WTC11 (cell line): ENCODE measurements around the gene HIC1. TPM values are rescaled to one million over a fixed set of nuclear protein-coding genes. Genes with fewer than 3 reads are reported as not detected.

Experiments used
- ATF1 ChIP-seq: sonication (generic); formaldehyde crosslinking; IDR thresholded peaks from 2 replicates; pipeline ENCODE4 v1.8.1; 2023; ENCODE audit warnings: mild to moderate bottlenecking, moderate library complexity, missing genetic modification reagents
- ATF2 ChIP-seq: sonication (generic); formaldehyde crosslinking; IDR thresholded peaks from 2 replicates; pipeline ENCODE4 v1.8.1; 2022; ENCODE audit warnings: low read depth, missing genetic modification reagents, borderline replicate concordance
- CREB1 ChIP-seq: sonication (generic); formaldehyde crosslinking; IDR thresholded peaks from 2 replicates; pipeline ENCODE4 v1.8.0; 2023; ENCODE audit warnings: mild to moderate bottlenecking, missing genetic modification reagents
- E2F4 ChIP-seq: sonication (generic); formaldehyde crosslinking; IDR thresholded peaks from 2 replicates; pipeline ENCODE4 v1.8.1; 2022; ENCODE audit warnings: low read depth, mild to moderate bottlenecking, moderate library complexity, missing genetic modification reagents, borderline replicate concordance
- EMX1 ChIP-seq: fragments of 250-450 bp; sonication (Bioruptor Pico); IDR thresholded peaks from 2 replicates; pipeline ENCODE4 v1.8.0; 2021; ENCODE audit warnings: mild to moderate bottlenecking
- ESRRA ChIP-seq: sonication (generic); formaldehyde crosslinking; IDR thresholded peaks from 2 replicates; pipeline ENCODE4 v1.8.1; 2022; ENCODE audit warnings: mild to moderate bottlenecking, missing genetic modification reagents, borderline replicate concordance
- ETV6 ChIP-seq: sonication (generic); formaldehyde crosslinking; IDR thresholded peaks from 2 replicates; pipeline ENCODE4 v1.8.1; 2022; ENCODE audit warnings: mild to moderate bottlenecking, missing genetic modification reagents
- GABPB1 ChIP-seq: sonication (generic); formaldehyde crosslinking; IDR thresholded peaks from 2 replicates; pipeline ENCODE4 v1.8.1; 2023; ENCODE audit warnings: mild to moderate bottlenecking, missing genetic modification reagents
- HMGXB4 ChIP-seq: sonication (generic); formaldehyde crosslinking; IDR thresholded peaks from 2 replicates; pipeline ENCODE4 v1.8.1; 2023; ENCODE audit warnings: mild to moderate bottlenecking, moderate library complexity, missing genetic modification reagents
- IRF2 ChIP-seq: sonication (generic); formaldehyde crosslinking; IDR thresholded peaks from 2 replicates; pipeline ENCODE4 v1.8.0; 2022; ENCODE audit warnings: low read depth, missing genetic modification reagents, borderline replicate concordance
- MLX ChIP-seq: sonication (generic); formaldehyde crosslinking; IDR thresholded peaks from 2 replicates; pipeline ENCODE4 v1.8.1; 2023; ENCODE audit warnings: mild to moderate bottlenecking, missing genetic modification reagents, moderate library complexity
- NR2C2 ChIP-seq: sonication (generic); formaldehyde crosslinking; IDR thresholded peaks from 2 replicates; pipeline ENCODE4 v1.8.0; 2022; ENCODE audit warnings: mild to moderate bottlenecking, missing genetic modification reagents
- NR3C1 ChIP-seq: sonication (generic); formaldehyde crosslinking; conservative IDR thresholded peaks from 2 replicates; pipeline ENCODE4 v1.8.1; 2023; ENCODE audit warnings: low read depth, mild to moderate bottlenecking, missing genetic modification reagents
- PRDM15 ChIP-seq: sonication (generic); formaldehyde crosslinking; IDR thresholded peaks from 2 replicates; pipeline ENCODE4 v1.8.0; 2022; ENCODE audit warnings: missing genetic modification reagents
- PREB ChIP-seq: sonication (generic); formaldehyde crosslinking; IDR thresholded peaks from 2 replicates; pipeline ENCODE4 v1.8.1; 2022; ENCODE audit warnings: mild to moderate bottlenecking, missing genetic modification reagents, moderate library complexity, borderline replicate concordance
- SOX15 ChIP-seq: fragments of 250-450 bp; sonication (Bioruptor Pico); IDR thresholded peaks from 2 replicates; pipeline ENCODE4 v1.9.0; 2021; ENCODE audit warnings: mild to moderate bottlenecking
- SP1 ChIP-seq: sonication (generic); formaldehyde crosslinking; conservative IDR thresholded peaks from 2 replicates; pipeline ENCODE4 v1.8.1; 2022; ENCODE audit warnings: missing genetic modification reagents
- TCF7 ChIP-seq: sonication (generic); formaldehyde crosslinking; IDR thresholded peaks from 2 replicates; pipeline ENCODE4 v1.8.0; 2022; ENCODE audit warnings: mild to moderate bottlenecking, low read depth, missing genetic modification reagents, moderate library complexity
- TEAD4 ChIP-seq: sonication (generic); formaldehyde crosslinking; IDR thresholded peaks from 2 replicates; pipeline ENCODE4 v1.8.0; 2022; ENCODE audit warnings: mild to moderate bottlenecking, missing genetic modification reagents
- TP53 ChIP-seq: sonication (generic); formaldehyde crosslinking; IDR thresholded peaks from 2 replicates; pipeline ENCODE4 v1.8.1; 2023; ENCODE audit warnings: mild to moderate bottlenecking, missing genetic modification reagents
- USF2 ChIP-seq: sonication (generic); formaldehyde crosslinking; IDR thresholded peaks from 2 replicates; pipeline ENCODE4 v1.8.1; 2023; ENCODE audit warnings: mild to moderate bottlenecking, missing genetic modification reagents, moderate library complexity
- ZBTB21 ChIP-seq: sonication (generic); formaldehyde crosslinking; IDR thresholded peaks from 2 replicates; pipeline ENCODE4 v1.8.1; 2023; ENCODE audit warnings: mild to moderate bottlenecking, missing genetic modification reagents, borderline replicate concordance
- ZNF121 ChIP-seq: sonication (generic); formaldehyde crosslinking; IDR thresholded peaks from 2 replicates; pipeline ENCODE4 v1.8.0; 2023; ENCODE audit warnings: missing genetic modification reagents
- ZNF219 ChIP-seq: sonication (generic); formaldehyde crosslinking; IDR thresholded peaks from 2 replicates; pipeline ENCODE4 v1.8.0; 2023; ENCODE audit warnings: missing genetic modification reagents, mild to moderate bottlenecking, borderline replicate concordance
- ZNF232 ChIP-seq: sonication (generic); formaldehyde crosslinking; IDR thresholded peaks from 2 replicates; pipeline ENCODE4 v1.8.0; 2022; ENCODE audit warnings: mild to moderate bottlenecking, missing genetic modification reagents
- ZNF317 ChIP-seq: sonication (generic); formaldehyde crosslinking; IDR thresholded peaks from 2 replicates; pipeline ENCODE4 v1.8.1; 2023; ENCODE audit warnings: low read depth, mild to moderate bottlenecking, moderate library complexity, missing genetic modification reagents, borderline replicate concordance
- ZNF416 ChIP-seq: fragments of 250-450 bp; sonication (Bioruptor Pico); IDR thresholded peaks from 2 replicates; pipeline ENCODE4 v1.9.0; 2021; ENCODE audit warnings: mild to moderate bottlenecking, inconsistent platforms
- total RNA-seq: library from RNA; stranded (reverse); gene quantifications from 3 replicates; pipeline ENCODE4 v1.2.3, GENCODE V29; 2021

The HIC1 gene
- total RNA-seq, 1 experiment from 2014 or later, result 0.37 TPM

- TF ChIP-seq ATF1, result no peak
- TF ChIP-seq ZNF416, result no peak
- no peak for TF ChIP-seq SOX15 (CRISPR knock-in tag)
- TF ChIP-seq ZBTB21, result peak; percentile 57; the same call in 1 of the 2 replicates
- TF ChIP-seq ETV6 (CRISPR knock-in tag), result 0 out of 2 replicates have a peak, but pooled peaks have one; percentile 39
- TF ChIP-seq ZNF121 (CRISPR knock-in tag), result no peak
- TF ChIP-seq NR3C1 (CRISPR knock-in tag), result no peak
- TF ChIP-seq TEAD4 (CRISPR knock-in tag), result no peak
- no peak for TF ChIP-seq USF2 (CRISPR knock-in tag)
- TF ChIP-seq CREB1 (CRISPR knock-in tag), result no peak
- TF ChIP-seq ATF2 (CRISPR knock-in tag), result no peak
- TF ChIP-seq PRDM15, result no peak
- TF ChIP-seq ZNF232 (CRISPR knock-in tag), result peak; percentile 33; the same call in 1 of the 2 replicates
- no peak for TF ChIP-seq ZNF219
- no peak for TF ChIP-seq MLX (CRISPR knock-in tag)
- TF ChIP-seq PREB (CRISPR knock-in tag), result no peak
- no peak for TF ChIP-seq IRF2
- TF ChIP-seq E2F4 (CRISPR knock-in tag), result no peak
- TF ChIP-seq HMGXB4 (CRISPR knock-in tag), result peak; percentile 68; the same call in 1 of the 2 replicates
- no peak for TF ChIP-seq ZNF317 (CRISPR knock-in tag)
- TF ChIP-seq SP1 (CRISPR knock-in tag), result peak; percentile 94
- TF ChIP-seq TCF7 (CRISPR knock-in tag), result no peak
- peak; percentile 75 for TF ChIP-seq GABPB1 (CRISPR knock-in tag)
- no peak for TF ChIP-seq TP53
- TF ChIP-seq NR2C2 (CRISPR knock-in tag), result no peak
- no peak for TF ChIP-seq ESRRA (CRISPR knock-in tag)
- TF ChIP-seq EMX1 (CRISPR knock-in tag), result no peak
Measured at GRCh38 chr17:2041561-2042389, 13.1 kb upstream of the HIC1 start, which contains the start of gene OVCA2 (continued).
